HG02884 (cell line): ENCODE measurements around the gene RNF6.
A peak's percentile ranks its signal among the peaks of the same experiment; 100 is the strongest.
"Not testable (repeated sequence)": the region's sequence is repeated elsewhere in the genome, so short reads cannot be mapped to it uniquely, and the experiment has no call there.

Experiments used
- ATAC-seq: cut with Tn5 transposase; IDR thresholded peaks from one replicate; pipeline ENCODE4 v1.9.1; 2021; ENCODE audit warnings: mild to moderate bottlenecking, moderate library complexity; ENCODE audit not compliant: unreplicated experiment

RNF6 gene

DNA sequence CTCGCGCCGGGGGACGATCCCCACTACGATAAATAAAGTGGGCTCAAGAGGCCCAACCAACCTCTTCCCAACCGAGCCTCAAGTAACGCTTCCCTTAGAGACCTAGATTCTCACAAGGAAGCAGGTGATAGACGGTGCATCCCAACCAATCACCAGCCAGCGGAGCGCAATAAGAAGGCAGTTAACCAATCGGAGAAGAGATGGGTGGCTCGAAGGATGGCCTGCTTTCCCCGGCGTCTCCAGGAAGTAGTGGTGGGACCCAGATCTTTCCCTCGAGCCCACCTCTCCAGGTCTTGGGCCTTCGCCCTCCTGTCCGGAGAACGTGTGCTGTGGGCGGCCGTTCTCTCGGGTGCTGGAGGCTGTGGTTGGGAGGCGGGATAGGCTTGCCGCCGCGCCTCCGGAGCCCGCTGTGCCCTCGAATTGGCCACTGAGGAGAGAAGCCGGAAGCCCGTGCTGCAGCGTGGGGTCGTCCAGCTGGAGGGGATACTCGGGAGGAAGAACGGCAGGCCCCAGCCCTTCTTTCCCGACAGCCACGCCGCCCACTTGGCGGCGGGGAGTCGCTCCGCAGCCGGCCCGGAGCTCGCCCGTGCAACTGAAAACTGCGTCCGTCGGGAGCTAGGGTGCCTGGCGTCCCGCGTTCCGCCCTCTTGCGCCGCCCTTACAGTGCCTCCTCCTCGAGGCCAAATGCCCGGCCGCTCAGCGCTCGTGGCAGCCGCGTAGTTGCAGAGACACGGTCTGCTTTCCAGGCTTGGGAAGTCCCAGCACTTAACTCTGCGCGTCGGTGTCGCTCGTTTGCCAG lies at the start of gene RNF6:
RNF6 (minus strand) TSS at position 594 of the 799 bp plus-strand sequence. CDS start 2,665 bp downstream, outside the sequence.
- ATAC-seq, result peak; percentile 97

DNA sequence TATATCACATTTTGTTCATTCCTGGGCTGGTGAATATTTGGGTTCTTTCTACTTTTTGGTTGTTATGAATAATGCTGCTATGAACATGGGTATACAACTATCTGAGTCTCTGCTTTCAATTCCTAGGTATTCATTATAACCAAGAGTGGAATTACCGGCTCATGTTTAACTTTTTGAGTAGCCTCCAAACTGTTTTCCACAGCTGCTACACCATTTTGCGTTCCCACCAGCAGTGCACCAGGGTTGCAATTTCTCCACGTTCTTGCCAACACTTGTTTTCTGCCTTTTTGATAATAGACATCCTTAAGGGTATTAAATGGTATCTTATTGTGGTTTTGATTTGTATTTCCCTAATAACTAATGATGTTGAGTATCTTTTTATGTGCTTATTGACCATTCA lies 48.6 kb upstream of the RNF6 start:
- no peak for ATAC-seq

DNA sequence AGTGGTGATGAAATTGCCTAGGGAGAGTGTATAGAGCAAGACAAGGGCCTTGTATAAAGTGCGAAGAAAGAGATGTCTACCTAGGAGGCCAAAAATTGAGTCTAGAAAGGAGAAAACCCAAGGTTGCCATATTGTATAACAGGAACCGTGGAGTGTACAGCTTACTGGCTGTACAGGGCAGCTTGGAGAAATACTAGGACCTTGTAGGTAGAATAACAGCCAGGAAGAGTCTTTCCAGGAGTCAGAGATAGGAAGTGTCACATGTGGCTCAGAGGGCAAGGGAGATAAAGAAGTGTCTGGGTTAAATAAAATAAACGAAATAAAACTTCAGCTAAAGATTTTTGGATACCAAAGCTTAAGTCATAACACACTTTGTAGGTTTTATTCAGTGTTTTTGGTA lies 44.2 kb upstream of the RNF6 start:
- ATAC-seq, result no peak

DNA sequence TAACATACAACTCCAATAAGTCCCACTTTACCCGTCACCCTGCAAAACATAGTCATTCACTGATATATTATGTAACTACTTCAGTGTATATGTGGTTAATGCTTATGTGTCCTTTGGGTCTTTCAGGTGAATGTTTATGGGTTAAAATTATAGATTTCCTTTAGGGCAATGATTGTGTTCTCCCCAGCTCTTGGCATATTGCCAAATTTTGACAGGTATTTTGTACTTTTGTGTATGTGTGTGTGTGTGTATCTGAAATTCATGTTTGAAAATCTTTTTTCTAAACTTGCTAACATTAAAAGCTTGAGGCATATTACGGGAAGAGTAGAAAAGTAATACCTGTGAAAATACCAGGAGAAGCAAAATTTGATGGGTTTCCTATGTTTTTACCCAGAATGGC lies 40.0 kb upstream of the RNF6 start:
- no peak for ATAC-seq

DNA sequence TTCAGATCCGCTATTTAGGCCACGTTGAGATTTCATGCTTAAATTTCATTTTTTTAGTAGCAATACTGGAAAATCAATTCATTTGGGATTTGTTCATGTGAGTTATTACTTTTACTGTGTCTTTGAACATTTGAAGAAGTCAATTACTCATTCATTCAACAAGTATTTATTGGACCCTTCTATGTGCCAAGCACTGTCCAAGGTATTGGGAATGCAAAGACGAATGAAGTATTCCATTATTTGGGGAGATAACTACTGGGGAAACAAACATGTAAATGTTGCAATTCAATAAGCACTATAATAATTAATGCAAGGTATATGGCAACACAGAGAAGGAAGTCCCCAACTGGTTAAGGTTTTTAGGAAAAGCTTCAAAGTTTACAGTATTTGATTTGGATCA lies 37.5 kb upstream of the RNF6 start:
- ATAC-seq, result no peak

DNA sequence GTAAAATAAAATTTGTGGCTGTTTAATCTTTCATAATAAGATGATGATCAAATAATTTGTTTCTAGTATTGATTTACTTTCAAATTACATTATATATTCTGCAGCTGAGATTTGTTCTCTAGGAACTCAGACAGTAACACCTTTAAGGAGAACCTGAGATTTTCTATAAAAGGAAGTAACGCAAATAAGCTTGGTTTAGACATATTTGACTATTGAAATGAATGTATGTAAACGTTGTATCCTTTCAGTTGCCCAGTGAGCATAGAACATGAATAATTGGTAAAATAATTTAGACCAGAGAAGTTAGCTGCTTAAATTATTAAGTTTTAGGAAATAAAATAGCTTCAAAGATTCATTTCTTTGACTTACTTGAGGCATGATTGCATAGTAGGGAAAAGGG lies 34.9 kb upstream of the RNF6 start:
- no peak for ATAC-seq

DNA sequence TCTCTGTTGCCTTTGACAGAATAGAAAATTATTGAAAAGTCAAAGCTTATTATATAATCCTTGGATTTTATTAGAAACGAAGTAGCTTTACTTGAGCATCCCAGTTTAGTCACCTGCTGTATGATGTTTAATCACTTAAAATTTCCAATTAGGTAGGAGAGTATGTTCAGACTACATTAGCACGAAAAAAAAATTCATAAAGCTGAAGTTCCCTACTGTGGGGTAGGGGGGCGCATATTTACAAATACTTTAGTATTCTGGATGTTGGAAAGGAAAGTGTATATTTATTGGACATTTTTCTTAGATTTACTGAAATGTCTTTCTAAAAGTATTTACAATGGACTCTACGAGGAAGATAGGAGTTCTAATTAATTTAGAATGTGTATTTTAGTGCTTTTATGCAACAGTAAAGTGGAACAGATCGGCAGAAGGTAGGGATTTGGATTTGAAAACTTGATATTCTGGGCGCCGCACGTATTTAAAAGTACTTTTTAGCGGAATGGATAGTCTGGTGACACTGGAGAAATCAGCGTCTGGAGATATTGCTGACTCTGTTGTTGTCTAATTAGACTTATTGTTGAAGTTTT lies 33.7 kb upstream of the RNF6 start:
- ATAC-seq, result no peak

DNA sequence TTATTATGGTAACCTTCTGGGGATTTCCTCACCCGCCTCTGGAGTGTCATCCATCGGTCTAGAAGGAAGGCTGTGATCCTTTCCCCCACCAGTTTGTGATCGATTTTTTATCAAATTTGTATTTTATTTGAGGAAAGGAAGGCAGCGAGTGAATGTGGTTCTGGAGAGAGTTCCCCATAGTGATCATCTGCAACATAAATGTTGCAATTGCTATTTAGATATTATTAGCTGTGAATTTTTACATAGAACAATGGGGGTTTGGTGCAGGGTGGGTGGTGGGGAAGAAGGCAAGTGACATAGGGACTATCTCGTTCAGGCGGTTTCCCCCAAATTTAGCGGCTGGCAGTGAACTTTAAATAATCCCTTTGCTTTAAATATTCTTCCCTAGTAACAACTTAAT lies 33.0 kb upstream of the RNF6 start:
- no peak for ATAC-seq

DNA sequence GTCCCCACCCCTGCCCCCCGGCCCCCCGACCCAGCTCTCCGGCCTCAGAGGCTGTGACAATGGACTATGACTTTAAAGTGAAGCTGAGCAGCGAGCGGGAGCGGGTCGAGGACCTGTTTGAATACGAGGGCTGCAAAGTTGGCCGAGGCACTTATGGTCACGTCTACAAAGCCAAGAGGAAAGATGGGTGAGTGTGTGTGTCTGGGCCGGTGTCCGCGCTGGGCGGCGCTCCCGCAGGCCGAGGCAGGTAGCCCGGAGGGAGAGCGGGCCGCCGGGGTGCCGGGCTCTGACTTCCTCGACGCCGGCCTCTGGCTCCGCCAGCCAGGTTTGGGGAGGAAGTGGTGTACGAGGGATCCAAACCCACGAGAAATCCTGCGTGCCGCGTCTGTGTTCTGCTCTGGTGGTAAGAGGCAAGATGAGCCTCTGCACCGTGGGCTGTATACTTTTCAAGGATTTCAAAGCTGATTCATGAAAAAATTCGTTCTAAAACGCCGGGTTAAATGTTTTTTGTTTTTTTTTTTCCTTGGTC lies 32.5 kb upstream of the RNF6 start:
- ATAC-seq, result peak; percentile 27

DNA sequence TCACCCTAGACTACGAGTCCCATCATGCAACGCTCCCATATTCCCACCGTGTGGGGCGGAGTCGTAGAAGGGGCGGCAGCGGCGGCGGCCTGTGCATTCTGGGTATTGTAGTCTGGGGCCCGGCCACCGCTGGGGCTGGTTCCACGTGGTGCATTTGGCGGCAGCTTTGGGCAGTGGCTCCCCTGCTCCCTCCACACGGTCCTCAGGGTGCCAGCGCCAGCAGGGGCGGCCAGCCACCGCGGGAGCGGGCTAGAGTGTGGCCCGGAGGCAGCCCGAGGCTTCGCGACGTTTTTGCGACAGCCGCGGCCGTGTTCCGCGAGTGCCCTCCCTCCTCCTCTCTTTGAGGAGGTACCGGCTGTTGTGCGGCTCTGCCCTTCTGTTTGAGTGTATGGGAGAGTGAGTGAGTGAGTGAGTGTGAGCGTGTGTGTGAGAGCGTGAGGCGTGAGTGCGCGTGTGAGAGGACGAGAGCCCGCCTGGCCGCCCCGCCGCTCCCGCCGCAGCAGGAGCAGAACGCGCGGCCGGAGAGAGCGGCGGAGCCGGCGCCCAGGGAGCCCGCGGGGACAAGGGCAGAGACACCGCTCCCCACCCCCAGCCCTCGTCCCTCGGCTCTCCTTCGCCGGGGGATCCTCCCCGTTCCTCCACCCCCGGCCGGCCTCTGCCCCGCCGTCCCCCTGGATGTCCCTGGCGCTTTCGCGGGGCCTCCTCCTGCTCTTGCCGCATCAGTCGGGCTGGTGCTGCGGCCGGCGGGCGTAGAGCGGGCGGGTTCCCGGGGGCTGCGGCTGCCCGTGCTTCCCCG lies 31.9 kb upstream of the RNF6 start, which contains the start of gene CDK8:
CDK8 (plus strand) TSS at position 343 of the 796 bp plus-strand sequence. CDS start 513 bp downstream, outside the sequence.
- peak; percentile 80 for ATAC-seq

DNA sequence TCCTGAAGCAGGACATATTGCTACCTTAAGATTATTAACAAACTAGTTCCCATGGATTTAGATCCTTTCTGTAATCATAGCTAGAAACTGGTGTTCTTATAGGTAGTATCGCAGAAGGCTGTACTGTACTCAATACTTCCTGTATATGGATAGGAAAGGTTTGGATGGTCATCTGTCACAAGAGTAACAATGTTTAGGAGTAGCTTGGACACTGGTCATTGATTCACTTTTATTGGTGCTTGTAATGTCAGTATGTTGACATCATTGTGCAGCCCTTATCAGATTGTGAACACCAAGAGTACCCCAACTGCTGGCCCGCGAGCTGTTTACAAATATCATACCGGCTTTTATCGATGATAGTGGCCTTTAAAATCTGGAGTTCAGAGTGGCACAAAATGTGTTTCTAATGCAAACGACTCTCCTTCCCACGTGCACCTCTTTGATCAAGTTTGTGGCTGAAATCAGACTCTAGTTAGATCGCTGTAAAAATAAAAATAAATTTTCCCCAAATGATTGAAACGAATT lies 31.2 kb upstream of the RNF6 start:
- no peak for ATAC-seq

DNA sequence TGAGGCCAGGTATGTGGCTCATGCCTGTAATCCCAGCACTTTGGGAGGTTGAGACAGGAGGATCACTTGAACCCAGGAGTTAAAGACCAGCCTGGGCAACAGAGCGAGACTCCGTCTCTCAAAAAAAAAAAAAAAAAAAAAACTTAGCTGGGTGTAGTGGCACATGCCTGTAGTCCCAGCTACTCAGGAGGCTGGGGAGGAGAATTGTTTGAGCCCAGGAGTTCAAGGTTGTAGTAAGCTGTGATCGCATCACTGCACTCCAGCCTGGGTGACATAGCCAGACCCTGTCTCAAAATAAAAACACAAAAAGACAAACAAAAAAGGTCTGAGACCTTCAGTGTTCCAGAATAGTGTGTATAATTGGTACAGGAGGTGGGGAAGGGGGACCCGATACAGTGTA lies 29.9 kb upstream of the RNF6 start:
- not testable (repeated sequence) for ATAC-seq

DNA sequence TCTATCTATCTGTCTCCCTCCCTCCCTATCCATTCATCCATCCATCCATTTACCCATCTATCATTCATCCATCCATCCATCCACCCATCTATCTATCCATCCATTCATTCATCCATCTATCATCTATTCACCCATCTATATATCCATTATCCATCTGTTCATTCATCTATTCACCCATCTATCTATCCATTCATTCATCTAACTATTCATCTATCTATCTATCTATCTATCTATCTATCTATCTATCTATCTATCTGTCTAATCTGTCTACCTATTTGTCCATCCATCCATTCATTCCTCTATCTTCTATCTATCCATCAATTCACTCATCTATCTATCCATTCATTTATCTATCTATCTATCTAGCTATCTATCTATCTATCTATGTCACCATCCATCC lies 27.4 kb upstream of the RNF6 start:
- no peak for ATAC-seq

DNA sequence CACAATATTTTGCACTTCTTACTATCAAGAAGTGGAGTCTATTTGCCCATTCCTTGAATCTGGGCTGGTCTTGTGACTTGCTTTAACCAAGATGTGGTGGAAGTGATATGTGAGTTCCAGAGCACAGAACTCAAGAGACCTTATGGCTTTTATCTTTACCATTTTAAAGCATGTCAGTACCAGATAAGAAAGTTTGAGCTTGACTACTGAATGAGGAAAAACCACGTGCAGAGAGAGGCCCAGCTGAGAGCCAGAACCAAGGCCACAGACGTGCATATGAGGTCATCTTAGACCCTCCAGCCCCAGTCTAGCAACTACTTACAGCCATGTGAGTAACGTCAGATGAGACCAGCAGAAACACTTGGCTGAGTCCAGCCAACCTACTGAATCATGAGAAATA lies 25.5 kb upstream of the RNF6 start:
- no peak for ATAC-seq

DNA sequence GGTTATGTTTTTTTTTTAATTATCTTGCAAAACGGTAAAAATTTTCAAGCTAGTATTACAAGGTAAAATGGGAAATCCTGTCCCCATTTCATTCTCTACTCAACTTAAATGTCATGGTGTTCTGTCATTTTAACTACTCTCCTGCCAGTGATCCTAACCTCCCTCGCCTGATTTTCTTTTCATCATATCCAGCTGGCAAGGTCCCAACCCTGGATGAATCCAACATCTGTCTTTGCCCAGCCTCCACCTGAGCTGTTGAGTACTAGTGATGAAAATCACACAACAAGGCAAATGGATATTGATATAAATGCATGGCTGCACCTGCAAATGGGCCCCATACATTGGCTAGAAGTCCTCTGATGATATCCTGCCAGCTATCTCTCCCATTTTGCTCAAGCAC lies 24.9 kb upstream of the RNF6 start:
- no peak for ATAC-seq

DNA sequence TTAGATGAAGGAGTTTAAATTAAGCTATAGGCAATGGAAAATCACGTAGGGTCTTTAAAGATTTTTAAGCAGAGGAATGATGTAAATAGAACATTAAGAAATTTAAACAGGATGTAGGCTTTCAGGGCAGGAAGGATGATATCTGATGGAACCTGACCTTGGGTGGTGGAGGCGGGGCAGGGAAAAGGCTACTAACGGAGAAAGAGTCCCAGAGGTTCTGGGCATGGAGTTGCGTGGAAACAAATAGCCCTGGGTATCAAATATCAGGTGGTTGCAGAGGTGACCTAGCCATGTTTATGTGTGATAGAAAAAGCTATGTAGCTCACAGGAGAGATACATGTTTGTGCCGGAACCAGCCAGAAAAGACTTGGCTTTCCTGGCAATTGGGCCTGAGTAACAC lies 24.0 kb upstream of the RNF6 start:
- no peak for ATAC-seq

DNA sequence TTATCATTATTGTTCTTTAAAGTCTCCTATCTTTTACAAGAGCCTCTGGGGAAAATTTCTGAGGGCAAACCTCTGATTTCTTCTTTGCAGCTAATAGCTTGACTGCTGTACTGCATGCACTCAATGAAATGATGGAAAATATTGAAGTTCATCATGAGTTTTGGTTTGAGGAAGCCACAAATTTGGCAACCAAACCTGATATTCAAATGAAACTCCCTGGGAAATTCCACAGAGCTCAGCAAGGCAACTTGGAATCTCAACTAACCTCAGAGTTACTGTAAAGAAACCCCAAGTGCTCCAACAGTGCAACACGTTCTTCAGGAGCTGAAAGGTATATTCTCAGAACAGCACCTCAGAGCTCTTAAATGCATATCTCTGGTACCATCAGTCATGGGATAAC lies 14.2 kb upstream of the RNF6 start:
- no peak for ATAC-seq

DNA sequence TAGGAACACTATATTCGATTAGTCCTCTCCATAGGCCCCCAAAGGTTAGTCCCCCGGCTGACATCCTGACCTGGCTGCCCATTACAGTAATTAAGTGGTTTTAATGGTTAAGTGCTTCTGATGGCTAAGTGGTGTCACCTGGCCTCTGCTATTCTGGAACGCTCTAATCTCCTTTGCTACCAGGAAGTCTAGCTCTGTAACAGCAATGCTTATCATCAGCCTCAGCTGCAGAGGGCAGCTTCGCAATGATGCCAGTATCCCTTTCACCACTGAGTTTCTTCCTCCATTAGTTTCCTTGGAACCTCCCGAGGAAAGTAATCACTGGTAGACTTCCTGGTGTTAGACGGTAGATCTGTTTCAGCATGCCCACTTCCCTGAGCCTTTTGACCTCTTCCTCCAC lies 8.6 kb upstream of the RNF6 start:
- no peak for ATAC-seq

DNA sequence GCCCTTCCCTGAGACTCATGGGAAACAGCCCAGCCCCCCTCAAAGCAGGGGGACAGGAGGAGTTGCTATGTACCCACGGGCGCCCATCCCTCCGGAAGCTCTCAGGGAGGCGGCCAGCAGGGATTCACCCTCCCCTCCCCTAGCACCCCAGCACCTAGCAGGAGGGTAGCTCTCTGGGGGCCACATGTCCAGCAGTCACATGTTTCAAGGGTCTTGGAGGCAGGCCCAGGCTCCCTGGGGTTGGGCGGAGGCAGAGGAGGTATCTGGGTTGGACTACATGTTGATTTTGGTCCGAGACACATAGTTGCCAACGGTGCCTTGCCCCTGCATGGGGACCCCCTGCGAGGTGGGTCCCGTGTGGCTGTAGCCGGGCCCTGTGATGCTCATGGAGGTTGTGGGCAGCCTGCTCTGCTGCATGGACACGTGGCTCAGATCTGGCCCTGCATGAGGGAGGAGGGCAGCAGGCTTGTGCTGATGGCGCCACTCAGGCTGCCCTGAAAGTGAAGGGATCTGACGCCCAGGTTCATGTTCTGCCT lies 7.0 kb upstream of the RNF6 start:
- no peak for ATAC-seq

DNA sequence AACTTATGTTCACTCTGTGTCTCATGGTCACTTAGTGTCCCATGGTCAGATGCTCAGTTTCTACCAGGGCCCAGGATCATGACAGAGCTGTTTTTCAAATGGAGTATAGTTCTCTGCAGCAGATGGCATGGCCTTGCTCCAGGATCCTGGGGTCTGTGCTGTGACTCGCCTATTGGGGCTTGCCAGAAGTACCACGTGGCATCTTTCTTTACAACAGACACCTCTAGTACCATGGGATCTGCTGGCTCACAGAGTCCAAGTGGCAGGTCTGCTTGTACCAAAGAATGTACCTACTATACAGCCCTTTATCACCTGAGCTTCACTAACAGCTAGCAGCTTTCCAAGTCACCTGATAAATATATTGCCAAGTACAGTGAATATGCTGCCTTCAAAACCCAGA lies 6.0 kb upstream of the RNF6 start:
- no peak for ATAC-seq
